CD4-positive, alpha-beta T cell treated with Interleukin-12 subunit alpha and Interleukin-12 subunit beta, for 1 hour (primary cell): ENCODE data around the gene PHLDA2.

Source experiments
- DNase-seq: peaks from one replicate; pipeline ENCODE4 v3.0.0-alpha.2; 2020

Gene PHLDA2

GRCh38 chr11:2929950-2930703, 907 bp upstream of the PHLDA2 start:
- DNase-seq, result peak; percentile 38

GRCh38 chr11:2929531-2929949, 320 bp upstream of the PHLDA2 start:
- peak; percentile 49 for DNase-seq

- no peak for DNase-seq
Observed at GRCh38 chr11:2927851-2928604, 1.2 kb downstream of the PHLDA2 start.

- no peak for DNase-seq
Observed at GRCh38 chr11:2927121-2927800, 2.0 kb downstream of the PHLDA2 start.

GRCh38 chr11:2926611-2927051, 2.6 kb downstream of the PHLDA2 start:
- no peak for DNase-seq

- no peak for DNase-seq
Observed at GRCh38 chr11:2924821-2925675, 4.2 kb downstream of the PHLDA2 start.

GRCh38 chr11:2924381-2924780, 4.8 kb downstream of the PHLDA2 start:
- no peak for DNase-seq

- DNase-seq, result no peak
Observed at GRCh38 chr11:2923446-2924375, 5.5 kb downstream of the PHLDA2 start.

- DNase-seq, result no peak
Observed at GRCh38 chr11:2922655-2923054, 6.6 kb downstream of the PHLDA2 start.

GRCh38 chr11:2921742-2922493, 7.3 kb downstream of the PHLDA2 start:
- no peak for DNase-seq

- no peak for DNase-seq
Observed at GRCh38 chr11:2921261-2921660, 8.0 kb downstream of the PHLDA2 start.

GRCh38 chr11:2920343-2920742, 8.9 kb downstream of the PHLDA2 start:
- DNase-seq, result no peak

GRCh38 chr11:2919837-2920236, 9.4 kb downstream of the PHLDA2 start:
- no peak for DNase-seq

- DNase-seq, result no peak
Observed at GRCh38 chr11:2919188-2919587, 10.0 kb downstream of the PHLDA2 start.

- no peak for DNase-seq
Observed at GRCh38 chr11:2917842-2918490, 11.3 kb downstream of the PHLDA2 start.

GRCh38 chr11:2916892-2917645, 12.2 kb downstream of the PHLDA2 start:
- no peak for DNase-seq

GRCh38 chr11:2916114-2916891, 12.9 kb downstream of the PHLDA2 start:
- DNase-seq, result no peak

GRCh38 chr11:2915473-2915872, 13.7 kb downstream of the PHLDA2 start:
- DNase-seq, result no peak
